ENCODE data around the gene ZNF438. TPM values are rescaled to one million over a fixed set of nuclear protein-coding genes. Genes with fewer than 3 reads are reported as not detected.
"Not testable (repeated sequence)": the region's sequence is repeated elsewhere in the genome, so short reads cannot be mapped to it uniquely, and the experiment has no call there.

The ZNF438 gene
- total RNA-seq, 1 experiment from 2014 or later, result 5.2 TPM

DNA sequence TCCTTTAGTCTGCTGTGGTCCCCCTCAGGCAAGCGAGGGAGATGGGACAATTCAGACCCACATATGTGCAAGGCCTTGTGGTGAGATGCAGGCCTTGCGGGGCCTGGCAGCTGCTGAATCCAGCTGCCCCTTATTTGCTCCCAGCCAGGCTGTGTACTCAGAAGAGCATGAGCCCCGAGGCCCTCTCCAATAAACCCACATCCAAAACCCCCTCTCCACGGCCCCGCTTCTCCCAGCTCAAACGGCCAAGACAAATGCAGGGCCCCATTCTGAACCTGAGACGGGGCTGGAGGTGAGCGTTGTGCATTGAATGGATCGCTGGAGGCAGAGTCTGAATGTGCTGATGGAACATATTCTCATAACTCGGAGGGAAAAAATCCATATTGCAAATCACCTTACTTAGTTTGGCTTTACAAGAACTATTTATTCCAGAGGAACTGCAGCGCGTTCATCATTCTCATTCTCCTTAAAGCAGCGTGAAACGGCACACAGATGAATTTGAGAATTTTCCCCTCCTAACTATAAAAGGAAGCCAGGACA, 232.9 kb downstream of the ZNF438 start:
- H3K4me1 ChIP-seq (replicated peaks), result no peaks in the 10 kb centered on the region
- no peak overlapping the region for H3K27ac ChIP-seq
- H3K27me3 ChIP-seq (replicated peaks), result no peaks in the 10 kb centered on the region
- H3K36me3 ChIP-seq, result no peaks in the 10 kb centered on the region
- H3K4me3 ChIP-seq, result no peak overlapping the region
- no peak for DNase-seq (ENCODE audit: low read depth in 1 of 2, low spot score in 2 of 2)
- H3K9me3 ChIP-seq (replicated peaks), result no peaks in the 10 kb centered on the region

DNA sequence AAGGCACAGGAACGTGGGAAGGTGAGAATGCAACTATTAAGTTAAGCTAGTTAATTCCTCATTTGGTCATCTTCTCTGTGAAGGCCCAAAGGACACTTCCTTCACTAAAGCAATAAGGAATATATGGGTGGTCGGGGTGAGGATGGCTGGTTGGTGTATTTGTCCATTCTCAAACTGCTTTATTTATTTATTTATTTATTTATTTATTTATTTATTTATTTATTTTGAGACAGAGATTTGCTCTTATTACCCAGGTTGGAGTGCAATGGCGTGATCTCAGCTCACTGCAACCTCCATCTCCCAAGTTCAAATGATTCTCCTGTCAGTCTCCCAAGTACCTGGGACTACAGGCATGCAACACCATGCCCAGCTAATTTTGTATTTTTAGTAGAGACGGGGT, 236.6 kb downstream of the ZNF438 start:
- not testable (repeated sequence) for H3K36me3 ChIP-seq; H3K4me1 ChIP-seq (replicated peaks); H3K27ac ChIP-seq; H3K4me3 ChIP-seq; DNase-seq (ENCODE audit: low read depth in 1 of 2, low spot score in 2 of 2); H3K9me3 ChIP-seq (replicated peaks); H3K27me3 ChIP-seq (replicated peaks)
